Testis (tissue), 2 donors: ENCODE results near the gene GCN1.

Source experiments
- CTCF ChIP-seq, 3 experiments: fragments of 450-650 bp in 2 of 3; fragments of 200-600 bp in 1 of 3; sonication (generic) in 1 of 3; IDR thresholded peaks; one replicate each; pipeline ENCODE4 v1.5.1; 2016 to 2019; ENCODE audit warnings: antibody characterized with exemption in 3 of 3, mild to moderate bottlenecking in 2 of 3, moderate library complexity in 1 of 3
- POLR2A ChIP-seq: fragments of 450-650 bp; IDR thresholded peaks from one replicate; pipeline ENCODE4 v1.6.1; 2017; ENCODE audit warnings: antibody characterized with exemption, mild to moderate bottlenecking, moderate library complexity

DNA sequence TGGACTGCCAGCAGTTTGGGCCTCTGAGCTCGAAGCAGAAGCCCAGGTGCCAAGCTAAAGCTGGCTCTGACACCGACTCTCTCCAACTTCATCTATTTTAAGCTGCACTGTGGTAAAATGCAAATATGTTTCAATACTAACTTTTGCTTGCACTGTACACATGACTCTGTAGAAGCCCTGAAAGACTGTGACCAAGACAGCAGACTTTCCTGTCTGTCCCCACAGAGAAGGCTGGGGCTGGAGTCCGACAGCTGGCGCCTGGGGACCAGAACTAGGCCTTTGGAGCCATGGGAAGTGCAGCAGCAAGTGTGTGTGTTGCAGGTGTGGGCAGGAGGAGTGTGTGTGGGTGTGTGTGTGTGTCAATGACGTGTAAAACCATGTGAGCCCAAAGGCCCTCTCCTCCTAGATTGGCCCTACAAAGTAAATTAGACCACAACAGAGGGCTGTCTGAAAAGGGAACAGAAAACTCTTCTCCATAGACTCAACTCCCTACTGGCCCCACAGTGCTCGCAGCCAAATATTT, 61.6 kb downstream of the GCN1 start:
- TF ChIP-seq CTCF (IDR thresholded peaks at IDR 0.05) (no peak), POLR2A (no peak)
